H9 (cell line): ENCODE results near the gene RGL1. TPM values are rescaled to one million over a fixed set of nuclear protein-coding genes. Genes with fewer than 3 reads are reported as not detected.

Source experiments
- DNase-seq: peaks from one replicate; pipeline ENCODE4 v3.0.0-alpha.2; 2017
- H2AFZ ChIP-seq: one replicate; pipeline ENCODE4 v1.6.1; 2013; ENCODE audit warnings: mild to moderate bottlenecking, low read length, control low read depth, moderate library complexity
- H2AK5ac ChIP-seq: 2 replicates; pipeline ENCODE4 v1.6.1; 2013; ENCODE audit warnings: low read length, control low read depth, mixed read lengths; ENCODE audit not compliant: insufficient read length
- H2BK120ac ChIP-seq: one replicate; pipeline ENCODE4 v1.6.1; 2013; ENCODE audit warnings: low read depth, mild to moderate bottlenecking, low read length, control low read depth, inconsistent platforms; ENCODE audit not compliant: poor library complexity, severe bottlenecking
- H2BK12ac ChIP-seq: 2 replicates; pipeline ENCODE4 v1.6.1; 2013; ENCODE audit warnings: low read length, control low read depth, mixed read lengths, low read depth; ENCODE audit not compliant: insufficient read length
- H2BK15ac ChIP-seq: 2 replicates; pipeline ENCODE4 v1.6.1; 2013; ENCODE audit warnings: low read depth, low read length, control low read depth
- H2BK20ac ChIP-seq: one replicate; pipeline ENCODE4 v1.6.1; 2013; ENCODE audit warnings: low read depth, mild to moderate bottlenecking, low read length, control low read depth, inconsistent platforms; ENCODE audit not compliant: poor library complexity, severe bottlenecking
- H2BK5ac ChIP-seq: 2 replicates; pipeline ENCODE4 v1.6.1; 2013; ENCODE audit warnings: low read length, control low read depth, mixed read lengths; ENCODE audit not compliant: insufficient read length
- H3K14ac ChIP-seq: 2 replicates; pipeline ENCODE4 v1.6.1; 2013; ENCODE audit warnings: low read length, control low read depth; ENCODE audit not compliant: insufficient read depth
- H3K18ac ChIP-seq: 2 replicates; pipeline ENCODE4 v1.6.1; 2013; ENCODE audit warnings: low read depth, mild to moderate bottlenecking, mixed read lengths, low read length, control low read depth; ENCODE audit not compliant: insufficient read length
- H3K23ac ChIP-seq: 2 replicates; pipeline ENCODE4 v1.6.1; 2013; ENCODE audit warnings: low read length, control low read depth, mixed read lengths, low read depth; ENCODE audit not compliant: insufficient read length
- H3K23me2 ChIP-seq: 2 replicates; pipeline ENCODE4 v1.6.1; 2013; ENCODE audit warnings: low read depth, mild to moderate bottlenecking, mixed read lengths, low read length, control low read depth; ENCODE audit not compliant: insufficient read length, poor library complexity, severe bottlenecking
- H3K27ac ChIP-seq: 2 replicates; pipeline ENCODE4 v1.5.1; 2013; ENCODE audit warnings: low read length, control low read depth, mixed read lengths, low read depth; ENCODE audit not compliant: insufficient read length
- H3K27me3 ChIP-seq: 2 replicates; pipeline ENCODE4 v1.6.1; 2013; ENCODE audit warnings: low read length, control low read depth, inconsistent platforms; ENCODE audit not compliant: insufficient read depth
- H3K4ac ChIP-seq: 2 replicates; pipeline ENCODE4 v1.6.1; 2013; ENCODE audit warnings: low read depth, mild to moderate bottlenecking, control low read depth, inconsistent platforms, low read length, moderate library complexity
- H3K4me1 ChIP-seq: 2 replicates; pipeline ENCODE4 v1.6.1; 2013; ENCODE audit warnings: low read length, control low read depth, inconsistent platforms; ENCODE audit not compliant: insufficient read depth
- H3K4me2 ChIP-seq: 2 replicates; pipeline ENCODE4 v1.6.1; 2013; ENCODE audit warnings: low read length, control low read depth, mixed read lengths; ENCODE audit not compliant: insufficient read length, insufficient read depth
- H3K56ac ChIP-seq: 2 replicates; pipeline ENCODE4 v1.6.1; 2013; ENCODE audit warnings: low read depth, mild to moderate bottlenecking, mixed read lengths, low read length, control low read depth; ENCODE audit not compliant: insufficient read length
- H3K79me1 ChIP-seq: 2 replicates; pipeline ENCODE4 v1.6.1; 2013; ENCODE audit warnings: low read depth, mild to moderate bottlenecking, moderate library complexity, low read length, control low read depth, inconsistent platforms; ENCODE audit not compliant: insufficient read depth, poor library complexity, severe bottlenecking
- H3K79me2 ChIP-seq: 2 replicates; pipeline ENCODE4 v1.6.1; 2013; ENCODE audit warnings: low read length, control low read depth, inconsistent platforms; ENCODE audit not compliant: insufficient read depth
- H3K9ac ChIP-seq: 2 replicates; pipeline ENCODE4 v1.6.1; 2013; ENCODE audit warnings: low read length, control low read depth, mixed read lengths; ENCODE audit not compliant: insufficient read length; ENCODE audit errors: extremely low read depth
- H3K9me3 ChIP-seq: one replicate; pipeline ENCODE4 v1.6.1; 2013; ENCODE audit warnings: low read depth, low read length, inconsistent platforms; ENCODE audit not compliant: control insufficient read depth
- H3T11ph ChIP-seq: one replicate; pipeline ENCODE4 v1.6.1; 2013; ENCODE audit warnings: mild to moderate bottlenecking, low read length, control low read depth, inconsistent platforms
- H4K20me1 ChIP-seq: one replicate; pipeline ENCODE4 v1.6.1; 2013; ENCODE audit not compliant: control insufficient read depth, insufficient read length, insufficient read depth
- H4K5ac ChIP-seq: 2 replicates; pipeline ENCODE4 v1.6.1; 2013; ENCODE audit warnings: low read depth, mild to moderate bottlenecking, mixed read lengths, low read length, control low read depth; ENCODE audit not compliant: insufficient read length
- H4K8ac ChIP-seq: replicated peaks from 2 replicates; pipeline ENCODE4 v1.6.1; 2013; ENCODE audit warnings: low read length, control low read depth, mixed read lengths, low read depth; ENCODE audit not compliant: insufficient read length
- H4K91ac ChIP-seq: 2 replicates; pipeline ENCODE4 v1.6.1; 2013; ENCODE audit warnings: low read depth, mild to moderate bottlenecking, moderate library complexity, mixed read lengths, low read length, control low read depth; ENCODE audit not compliant: insufficient read length
- H3K27ac Mint-ChIP-seq, 3 experiments: 2 replicates in 2 of 3; 3 replicates in 1 of 3; pipeline ENCODE4 v1.8.0; 2020 to 2021; ENCODE audit warnings: mixed read lengths in 3 of 3, mild to moderate bottlenecking in 1 of 3, moderate library complexity in 1 of 3
- H3K27me3 Mint-ChIP-seq: 2 replicates; pipeline ENCODE4 v1.8.0; 2021; ENCODE audit warnings: low read depth, mild to moderate bottlenecking, moderate library complexity, mixed read lengths
- H3K36me3 Mint-ChIP-seq, 3 experiments: 2 replicates in 2 of 3; 3 replicates in 1 of 3; pipeline ENCODE4 v1.8.0; 2020 to 2021; ENCODE audit warnings: low read depth in 3 of 3, mixed read lengths in 3 of 3; ENCODE audit not compliant: insufficient read depth in 1 of 3
- H3K4me1 Mint-ChIP-seq, 2 experiments: 2 replicates each; pipeline ENCODE4 v1.8.0; 2020; ENCODE audit warnings: mixed read lengths in 2 of 2
- H3K4me3 Mint-ChIP-seq, 2 experiments: 2 replicates in 1 of 2; 3 replicates in 1 of 2; pipeline ENCODE4 v1.8.0; 2020 to 2021; ENCODE audit warnings: mild to moderate bottlenecking in 2 of 2, mixed read lengths in 2 of 2, moderate library complexity in 1 of 2
- H3K9me3 Mint-ChIP-seq, 2 experiments: 2 replicates in 1 of 2; 3 replicates in 1 of 2; pipeline ENCODE4 v1.8.0; 2020; ENCODE audit warnings: mild to moderate bottlenecking in 2 of 2, mixed read lengths in 2 of 2, moderate library complexity in 1 of 2
- WGBS: extraction: QIAGEN DNeasy Blood & Tissue Kit; methylation state at CpG from one replicate; pipeline ENCODE4 v1.1.7; 2013; ENCODE audit warnings: missing lambda C conversion rate, low lambda C conversion rate, mixed read lengths; ENCODE audit not compliant: insufficient read length; ENCODE audit errors: extremely low coverage; 5-methylcytosine and 5-hydroxymethylcytosine counted together
- total RNA-seq: library from RNA; stranded (reverse); gene quantifications from 2 replicates; pipeline ENCODE4 v1.2.1, GENCODE V29; 2021
- TF ChIP-seq, protein P1 (sequence below): fragments of 200-600 bp; sonication (generic); conservative IDR thresholded peaks from 3 replicates; pipeline ENCODE4 v1.8.0; 2021; ENCODE audit warnings: antibody characterized with exemption, mild to moderate bottlenecking

RGL1 gene
- total RNA-seq, 1 experiment from 2014 or later, result 1.4 TPM

DNA sequence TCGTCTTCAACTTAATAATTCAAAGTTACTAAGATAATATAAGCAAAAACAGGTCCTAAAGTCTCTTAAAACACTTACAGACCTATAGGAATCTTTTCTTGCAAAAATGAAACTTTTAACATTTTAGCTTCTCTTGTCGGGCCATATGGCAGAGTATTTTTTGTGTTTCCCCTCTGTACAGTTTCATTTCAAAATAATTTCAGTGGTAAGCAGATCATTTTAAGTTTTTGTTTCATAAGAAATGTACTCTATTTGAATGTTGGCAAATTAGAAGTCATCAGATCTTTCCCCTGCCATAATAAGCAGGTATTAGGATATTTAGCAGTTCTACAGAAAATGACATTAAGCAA is 37.9 kb downstream of the RGL1 start:
- no peak overlapping the region for H3K4me2 ChIP-seq
- no peaks in the 10 kb centered on the region for H3K79me1 ChIP-seq
- H4K5ac ChIP-seq, result no peak overlapping the region
- H3K18ac ChIP-seq, result no peak overlapping the region
- H2AFZ ChIP-seq, result no peak overlapping the region
- H3K9me3 Mint-ChIP-seq, result no peaks in the 10 kb centered on the region
- H3K9me3 ChIP-seq, result no peaks in the 10 kb centered on the region
- H3K4ac ChIP-seq, result no peak overlapping the region
- H3K4me1 ChIP-seq, result no peaks in the 10 kb centered on the region
- no peaks in the 10 kb centered on the region for H3K79me2 ChIP-seq
- no peak overlapping the region for H4K8ac ChIP-seq
- WGBS, result no CpG with 5 or more reads among the region's 2 CpGs
- no peak overlapping the region for H3K27ac Mint-ChIP-seq
- no peak overlapping the region for H2BK120ac ChIP-seq
- no peak for DNase-seq
- no peak overlapping the region for H3T11ph ChIP-seq
- no peak overlapping the region for H3K14ac ChIP-seq
- no peak overlapping the region for H2BK12ac ChIP-seq
- H2BK5ac ChIP-seq, result no peak overlapping the region
- H3K27me3 Mint-ChIP-seq, result no peaks in the 10 kb centered on the region
- no peak overlapping the region for H2BK15ac ChIP-seq
- H3K27me3 ChIP-seq, result no peaks in the 10 kb centered on the region
- H4K20me1 ChIP-seq, result no peaks in the 10 kb centered on the region
- H2BK20ac ChIP-seq, result no peak overlapping the region
- no peaks in the 10 kb centered on the region for H3K36me3 Mint-ChIP-seq
- H3K23me2 ChIP-seq, result no peaks in the 10 kb centered on the region
- H3K4me3 Mint-ChIP-seq, result no peak overlapping the region
- H3K4me1 Mint-ChIP-seq, result peaks cover 0 to 3% of the 10 kb centered on the region in 2 experiments; a peak in 1 of 4 replicates
- H3K9ac ChIP-seq, result no peak overlapping the region
- no peak overlapping the region for H3K23ac ChIP-seq
- no peak overlapping the region for H3K27ac ChIP-seq
- TF ChIP-seq, protein P1, sequence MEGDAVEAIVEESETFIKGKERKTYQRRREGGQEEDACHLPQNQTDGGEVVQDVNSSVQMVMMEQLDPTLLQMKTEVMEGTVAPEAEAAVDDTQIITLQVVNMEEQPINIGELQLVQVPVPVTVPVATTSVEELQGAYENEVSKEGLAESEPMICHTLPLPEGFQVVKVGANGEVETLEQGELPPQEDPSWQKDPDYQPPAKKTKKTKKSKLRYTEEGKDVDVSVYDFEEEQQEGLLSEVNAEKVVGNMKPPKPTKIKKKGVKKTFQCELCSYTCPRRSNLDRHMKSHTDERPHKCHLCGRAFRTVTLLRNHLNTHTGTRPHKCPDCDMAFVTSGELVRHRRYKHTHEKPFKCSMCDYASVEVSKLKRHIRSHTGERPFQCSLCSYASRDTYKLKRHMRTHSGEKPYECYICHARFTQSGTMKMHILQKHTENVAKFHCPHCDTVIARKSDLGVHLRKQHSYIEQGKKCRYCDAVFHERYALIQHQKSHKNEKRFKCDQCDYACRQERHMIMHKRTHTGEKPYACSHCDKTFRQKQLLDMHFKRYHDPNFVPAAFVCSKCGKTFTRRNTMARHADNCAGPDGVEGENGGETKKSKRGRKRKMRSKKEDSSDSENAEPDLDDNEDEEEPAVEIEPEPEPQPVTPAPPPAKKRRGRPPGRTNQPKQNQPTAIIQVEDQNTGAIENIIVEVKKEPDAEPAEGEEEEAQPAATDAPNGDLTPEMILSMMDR, result no peak
- H2AK5ac ChIP-seq, result no peak overlapping the region
- H3K56ac ChIP-seq, result no peak overlapping the region
- H4K91ac ChIP-seq, result no peak overlapping the region
